ENCODE measurements around the gene CRCP.

DNA sequence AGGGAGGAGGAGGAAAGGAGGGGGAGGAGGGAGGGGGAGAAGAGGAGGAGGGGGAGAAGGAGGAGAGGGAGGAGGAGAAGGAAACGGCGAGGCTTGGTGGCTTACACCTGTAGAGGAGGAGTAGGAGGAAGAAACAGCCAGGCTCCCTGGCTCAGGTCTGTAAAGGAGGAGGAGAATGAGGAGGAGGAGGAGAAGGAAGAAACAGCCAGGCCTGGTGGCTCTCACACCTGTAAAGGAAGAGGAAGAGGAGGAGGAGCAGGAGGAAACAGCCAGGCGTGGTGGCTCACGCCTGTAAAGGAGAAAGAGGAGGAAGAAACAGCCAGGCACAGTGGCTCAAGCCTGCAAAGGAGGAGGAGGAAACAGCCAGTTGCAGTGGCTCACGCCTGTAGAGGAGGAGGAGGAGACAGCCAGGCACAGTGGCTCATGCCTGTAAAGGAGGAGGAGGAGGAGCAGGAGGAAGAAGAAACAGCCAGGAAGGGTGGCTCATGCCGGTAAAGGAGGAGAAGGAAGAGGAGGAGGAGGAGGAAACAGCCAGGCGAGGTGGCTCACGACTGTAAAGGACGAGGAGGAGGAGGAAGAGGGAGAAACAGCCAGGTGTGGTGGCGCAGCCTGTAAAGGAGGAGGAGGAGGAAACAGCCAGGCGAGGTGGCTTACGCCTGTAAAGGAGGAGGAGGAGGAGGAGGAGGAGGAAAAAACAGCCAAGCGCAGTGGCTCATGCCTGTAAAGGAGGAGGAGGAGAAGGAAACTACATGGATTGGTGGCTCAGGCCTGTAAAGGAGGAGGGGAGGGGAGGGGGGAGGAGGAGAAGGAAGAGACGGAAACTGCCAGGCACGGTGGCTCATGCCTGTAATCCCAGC, 14.9 kb upstream of the CRCP start:
- TF ChIP-seq, protein P1, sequence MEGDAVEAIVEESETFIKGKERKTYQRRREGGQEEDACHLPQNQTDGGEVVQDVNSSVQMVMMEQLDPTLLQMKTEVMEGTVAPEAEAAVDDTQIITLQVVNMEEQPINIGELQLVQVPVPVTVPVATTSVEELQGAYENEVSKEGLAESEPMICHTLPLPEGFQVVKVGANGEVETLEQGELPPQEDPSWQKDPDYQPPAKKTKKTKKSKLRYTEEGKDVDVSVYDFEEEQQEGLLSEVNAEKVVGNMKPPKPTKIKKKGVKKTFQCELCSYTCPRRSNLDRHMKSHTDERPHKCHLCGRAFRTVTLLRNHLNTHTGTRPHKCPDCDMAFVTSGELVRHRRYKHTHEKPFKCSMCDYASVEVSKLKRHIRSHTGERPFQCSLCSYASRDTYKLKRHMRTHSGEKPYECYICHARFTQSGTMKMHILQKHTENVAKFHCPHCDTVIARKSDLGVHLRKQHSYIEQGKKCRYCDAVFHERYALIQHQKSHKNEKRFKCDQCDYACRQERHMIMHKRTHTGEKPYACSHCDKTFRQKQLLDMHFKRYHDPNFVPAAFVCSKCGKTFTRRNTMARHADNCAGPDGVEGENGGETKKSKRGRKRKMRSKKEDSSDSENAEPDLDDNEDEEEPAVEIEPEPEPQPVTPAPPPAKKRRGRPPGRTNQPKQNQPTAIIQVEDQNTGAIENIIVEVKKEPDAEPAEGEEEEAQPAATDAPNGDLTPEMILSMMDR (IDR thresholded peaks at IDR 0.05 in 8 of 11, conservative IDR thresholded peaks at IDR 0.05 in 3 of 11): no peak
- TF ChIP-seq POLR2A (IDR thresholded peaks at IDR 0.05): no peak

Data from spleen (tissue), 7 donors.